HepG2 (cell line): ENCODE results near the gene STYXL1. TPM values are rescaled to one million over a fixed set of nuclear protein-coding genes. Genes with fewer than 3 reads are reported as not detected.
A peak's percentile ranks its signal among the peaks of the same experiment; 100 is the strongest.

Experiments
- ATAC-seq: fragments of 200-7000 bp; cut with Tn5 transposase; 3 replicates; pipeline ENCODE4 v1.9.1; 2020; ENCODE audit warnings: mild to moderate bottlenecking, moderate library complexity
- BruUV-seq: library from RNA; stranded (reverse); fragments of 400-500 nt; replicated peaks from 2 replicates; lab custom pipeline; 2021; lab: Mats Ljungman, UMichigan
- CTCF ChIA-PET: fragments of 300-600 bp; formaldehyde crosslinking; extraction: SDS; loops from one replicate; lab custom pipeline; 2021; ENCODE audit warnings: low total read pairs, inconsistent platforms, low intra/inter-chr PET ratio; lab: Yijun Ruan, JAX
- POLR2A ChIA-PET: fragments of 350-600 bp; sonication (Branson Sonifier 250); formaldehyde crosslinking; loops from one replicate; lab custom pipeline; 2020; ENCODE audit warnings: antibody characterized with exemption, inconsistent platforms; lab: Yijun Ruan, JAX
- DNase-seq: peaks from one replicate; pipeline ENCODE4 v3.0.0-alpha.2; 2015; ENCODE audit warnings: low spot score
- FAIRE-seq: peaks from 3 replicates; lab custom pipeline; 2011; peaks lifted over from hg19 to GRCh38; lab: Jason Lieb, UNC
- H2AFZ ChIP-seq: one replicate; pipeline ENCODE4 v1.6.1; 2011; ENCODE audit warnings: low read length, inconsistent platforms
- H3K27ac ChIP-seq: fragments of 300-600 bp; 3 replicates; pipeline ENCODE4 v1.8.0; 2011; ENCODE audit warnings: mixed run types, mild to moderate bottlenecking, mixed read lengths, low read length, inconsistent platforms; ENCODE audit not compliant: insufficient read depth; ENCODE audit errors: extremely low read length
- H3K27me3 ChIP-seq, 2 experiments: fragments of 200-600 bp in 1 of 2; 2 replicates in 1 of 2; 3 replicates in 1 of 2; pipeline versions ENCODE4 v1.6.0 to v1.8.0; 2011; ENCODE audit warnings: low read length in 2 of 2, mild to moderate bottlenecking in 2 of 2, moderate library complexity in 2 of 2, inconsistent platforms in 1 of 2; ENCODE audit not compliant: insufficient read depth in 2 of 2, control insufficient read depth in 1 of 2
- H3K36me3 ChIP-seq, 2 experiments: fragments of 200-600 bp in 1 of 2; replicated peaks in 1 of 2; 2 replicates in 1 of 2; 3 replicates in 1 of 2; pipeline versions ENCODE4 v1.5.1 to v1.8.0; 2011; ENCODE audit warnings: low read length in 2 of 2, inconsistent platforms in 1 of 2; ENCODE audit not compliant: insufficient read depth in 2 of 2, control insufficient read depth in 1 of 2
- H3K4me1 ChIP-seq: 2 replicates; pipeline ENCODE4 v1.5.1; 2012; ENCODE audit warnings: low read length, inconsistent platforms; ENCODE audit not compliant: insufficient read depth
- H3K4me2 ChIP-seq: 2 replicates; pipeline ENCODE4 v1.6.0; 2011; ENCODE audit warnings: low read depth, low read length, inconsistent platforms
- H3K4me3 ChIP-seq, 3 experiments: fragments of 200-600 bp in 1 of 3; sonication (generic), shearing (Covaris generic) in 1 of 3; replicated peaks in 1 of 3; 2 replicates each; pipeline ENCODE4 v1.5.1; 2011 to 2016; ENCODE audit warnings: low read length in 3 of 3, inconsistent platforms in 2 of 3, low read depth in 2 of 3, mild to moderate bottlenecking in 2 of 3, control low read depth in 1 of 3, mixed read lengths in 1 of 3; ENCODE audit not compliant: insufficient read depth in 1 of 3
- H3K79me2 ChIP-seq: one replicate; pipeline ENCODE4 v1.6.1; 2011; ENCODE audit warnings: low read length, inconsistent platforms; ENCODE audit not compliant: insufficient read depth
- H3K9ac ChIP-seq: 2 replicates; pipeline ENCODE4 v1.6.0; 2011; ENCODE audit warnings: mild to moderate bottlenecking, low read depth, low read length, inconsistent platforms; ENCODE audit not compliant: insufficient read depth
- H3K9me3 ChIP-seq: 2 replicates; pipeline ENCODE4 v1.5.1; 2012; ENCODE audit warnings: mild to moderate bottlenecking, low read length
- H4K20me1 ChIP-seq: 2 replicates; pipeline ENCODE4 v1.6.0; 2011; ENCODE audit warnings: inconsistent platforms, mild to moderate bottlenecking, low read length, moderate library complexity; ENCODE audit not compliant: insufficient read depth
- AGO1 ChIP-seq: fragments of 200-400 bp; formaldehyde crosslinking; IDR thresholded peaks from 2 replicates; pipeline ENCODE4 v1.6.1; 2017; ENCODE audit warnings: mild to moderate bottlenecking, low read depth, low read length, moderate library complexity; ENCODE audit not compliant: poor library complexity, severe bottlenecking
- AGO2 ChIP-seq: fragments of 200-400 bp; formaldehyde crosslinking; optimal IDR thresholded peaks from 2 replicates; pipeline ENCODE3; 2017; ENCODE audit warnings: mild to moderate bottlenecking, low read depth, low read length, moderate library complexity
- DMAP1 ChIP-seq: IDR thresholded peaks from 2 replicates; pipeline ENCODE4 v1.6.1; 2016
- ETV6 ChIP-seq: sonication (generic); formaldehyde crosslinking; conservative IDR thresholded peaks from 2 replicates; pipeline ENCODE4 v1.4.0; 2020; ENCODE audit warnings: missing genetic modification reagents
- GPN1 ChIP-seq: sonication (generic); formaldehyde crosslinking; IDR thresholded peaks from 2 replicates; pipeline ENCODE4 v1.5.1; 2020; ENCODE audit warnings: missing genetic modification reagents, borderline replicate concordance
- KDM3A ChIP-seq: IDR thresholded peaks from 2 replicates; pipeline ENCODE4 v1.6.1; 2018; ENCODE audit warnings: low read depth, missing compliant biosample characterization
- NBN ChIP-seq: fragments of 450-650 bp; conservative IDR thresholded peaks from 2 replicates; pipeline ENCODE4 v1.6.1; 2017
- POLR2A ChIP-seq, 2 experiments: IDR thresholded peaks; 2 replicates each; pipeline ENCODE4 v1.6.1; 2011; ENCODE audit warnings: low read depth in 2 of 2, low read length in 2 of 2, mild to moderate bottlenecking in 1 of 2, moderate library complexity in 1 of 2; ENCODE audit not compliant: insufficient read depth in 1 of 2
- POLR2G ChIP-seq: fragments of 200-400 bp; formaldehyde crosslinking; IDR thresholded peaks from 2 replicates; pipeline ENCODE4 v1.6.1; 2018; ENCODE audit warnings: mild to moderate bottlenecking, low read depth, low read length, moderate library complexity
- RAD51 ChIP-seq: fragments of 450-650 bp; IDR thresholded peaks from 2 replicates; pipeline ENCODE4 v1.6.1; 2016; ENCODE audit warnings: borderline replicate concordance
- RBFOX2 ChIP-seq: fragments of 200-400 bp; formaldehyde crosslinking; IDR thresholded peaks from 2 replicates; pipeline ENCODE4 v1.6.1; 2017; ENCODE audit warnings: low read depth, mild to moderate bottlenecking, low read length
- RBM22 ChIP-seq: fragments of 200-400 bp; formaldehyde crosslinking; optimal IDR thresholded peaks from 2 replicates; pipeline ENCODE3; 2017; ENCODE audit warnings: mild to moderate bottlenecking, low read length, moderate library complexity
- RFXANK ChIP-seq: IDR thresholded peaks from 2 replicates; pipeline ENCODE4 v1.6.1; 2016
- ZC3H4 ChIP-seq: sonication (generic); formaldehyde crosslinking; IDR thresholded peaks from 2 replicates; pipeline ENCODE4 v1.4.0; 2020; ENCODE audit warnings: missing genetic modification reagents, borderline replicate concordance
- ZMYM4 ChIP-seq: sonication (generic); formaldehyde crosslinking; IDR thresholded peaks from 2 replicates; pipeline ENCODE4 v1.8.1; 2023; ENCODE audit warnings: mild to moderate bottlenecking, missing genetic modification reagents
- ZNF431 ChIP-seq: sonication (generic); formaldehyde crosslinking; IDR thresholded peaks from 2 replicates; pipeline ENCODE4 v1.9.0; 2022; ENCODE audit warnings: missing genetic modification reagents, low read depth, mild to moderate bottlenecking, borderline replicate concordance
- ZNF775 ChIP-seq: sonication (generic); formaldehyde crosslinking; IDR thresholded peaks from 2 replicates; pipeline ENCODE4 v1.4.0; 2020; ENCODE audit warnings: missing genetic modification reagents, mild to moderate bottlenecking, moderate library complexity, borderline replicate concordance
- WGBS: methylation state at CpG from one replicate; pipeline ENCODE4 v1.1.6; 2017; ENCODE audit warnings: low lambda C conversion rate; 5-methylcytosine and 5-hydroxymethylcytosine counted together
- in situ Hi-C: cut with HindIII; loops from 2 replicates; pipeline ENCODE4 v1.10.0; 2017; ENCODE audit warnings: low pct_unique_long_range_greater_than_20kb; ENCODE audit not compliant: extremely low pct_ligation_motif_present
- intact Hi-C: fragments of 100-400 bp; cut with micrococcal nuclease; formaldehyde crosslinking; loops from one replicate; pipeline ENCODE4 v1.10.0; 2022; ENCODE audit not compliant: unreplicated experiment
- polyA plus RNA-seq, 8 experiments: library from polyadenylated mRNA; depleted of rRNA in 3 of 8; stranded (reverse) in 7 of 8; unstranded in 1 of 8; fragments of >200 nt; fragmentation: Illumina TruSeq in 4 of 8; extraction: Trizol in 4 of 8; gene quantifications; 2 replicates each; pipeline versions ENCODE4 v1.2.1 to v1.2.3, GENCODE V29; 2011 to 2016; ENCODE audit warnings: low read depth in 4 of 8, missing spikeins in 1 of 8, mixed read lengths in 1 of 8; ENCODE audit not compliant: insufficient read depth in 1 of 8
- total RNA-seq, 5 experiments: library from RNA; depleted of rRNA; stranded (reverse); fragments of >200 nt; fragmentation: Illumina TruSeq; extraction: Trizol; gene quantifications; 2 replicates each; pipeline ENCODE4 v1.2.3, GENCODE V29; 2016; ENCODE audit warnings: low read depth in 1 of 5

STYXL1 gene
- total and polyA plus RNA-seq, 2 of the 13 experiments (the other 11 are each of a cell fraction or from before 2014, with no cell fraction given) = 23.9 to 38.3 TPM

DNA sequence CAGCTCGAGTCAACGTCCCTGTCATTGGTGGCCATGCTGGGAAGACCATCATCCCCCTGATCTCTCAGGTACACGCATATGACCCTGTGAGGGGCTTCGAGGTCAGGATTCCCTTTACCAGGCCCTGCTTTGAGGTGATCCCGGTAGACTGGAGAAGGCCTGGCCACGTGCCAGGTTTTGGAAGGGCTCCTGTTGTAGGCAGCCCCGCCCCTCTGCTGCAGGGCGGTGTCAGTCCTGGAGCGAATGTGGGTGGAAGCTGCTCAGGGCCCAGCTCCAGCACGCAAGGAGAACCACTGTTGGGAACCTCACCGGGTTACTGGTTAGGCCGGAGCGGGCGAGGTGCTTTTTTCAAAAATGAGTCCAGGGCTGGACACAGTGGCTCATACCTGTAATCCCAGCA, 15.7 kb upstream of the STYXL1 start:
- Histone ChIP-seq H3K4me3 (no peak overlapping the region), H3K9me3 (no peaks in the 10 kb centered on the region), H3K27me3 (no peaks in the 10 kb centered on the region), H3K27ac (no peak overlapping the region), H3K4me1 (peaks cover 27% of the 10 kb centered on the region), H3K9ac (no peak overlapping the region), H3K4me2 (no peak overlapping the region), H3K36me3 (peaks cover 44 to 83% of the 10 kb centered on the region in 2 experiments), H2AFZ (no peak overlapping the region), H3K79me2 (no peaks in the 10 kb centered on the region), H4K20me1 (no peaks in the 10 kb centered on the region; the same call in 1 of the 2 replicates)
- BruUV-seq = no TSS peak
- 82% methylated on average over 9 of the region's 14 CpGs for WGBS
- no peak for ATAC-seq
- ChIA-PET POLR2A (no interaction called here), CTCF (no interaction called here)
- intact Hi-C loops = no loop called here
- TF ChIP-seq RBM22 (peak; percentile 6), ZMYM4 (CRISPR knock-in tag) (no peak), ZNF775 (no peak), RAD51 (no peak), KDM3A (CRISPR knock-in tag) (no peak), ZC3H4 (no peak), AGO1 (peak; percentile 81), ZNF431 (CRISPR knock-in tag) (no peak), RFXANK (CRISPR knock-in tag) (no peak), ETV6 (CRISPR knock-in tag) (no peak), DMAP1 (CRISPR knock-in tag) (no peak)
- in situ Hi-C loops = no loop called here
- FAIRE-seq = no peak
- DNase-seq = no peak

GRCh38 chr7:76063114-76063513, 15.3 kb upstream of the STYXL1 start:
- TF ChIP-seq NBN (no peak), POLR2G (peak; percentile 45; the same call in 1 of the 2 replicates), RBFOX2 (peak; percentile 49), RBM22 (peak; percentile 45), AGO1 (peak; percentile 84), AGO2 (peak; percentile 81), GPN1 (CRISPR knock-in tag) (no peak), POLR2A (IDR thresholded peaks at IDR 0.05; ENCODE audit: insufficient read depth in 1 of 2, low read depth in 2 of 2, low read length in 2 of 2) (peak in 1 of 2 experiments; percentile 29; a peak in 1 of 4 replicates)
- POLR2A ChIA-PET = no interaction called here
- H3K36me3 ChIP-seq = peaks cover 48 to 87% of the 10 kb centered on the region in 2 experiments
- in situ Hi-C loops (no loop called here), intact Hi-C loops (no loop called here)
- H3K27me3 ChIP-seq = no peaks in the 10 kb centered on the region
- DNase-seq (no peak), ATAC-seq (no peak), FAIRE-seq (no peak)
- H2AFZ ChIP-seq = no peak overlapping the region
- BruUV-seq = no TSS peak
- H3K27ac ChIP-seq = no peak overlapping the region
- H4K20me1 ChIP-seq = no peaks in the 10 kb centered on the region; the same call in 1 of the 2 replicates
- no peak overlapping the region for H3K4me3 ChIP-seq
- 90% methylated on average over 2 of the region's 10 CpGs for WGBS
- H3K4me2 ChIP-seq = no peak overlapping the region
- CTCF ChIA-PET = no interaction called here
- H3K9ac ChIP-seq = no peak overlapping the region
- H3K9me3 ChIP-seq = no peaks in the 10 kb centered on the region
- peaks cover 31% of the 10 kb centered on the region for H3K4me1 ChIP-seq
- no peaks in the 10 kb centered on the region for H3K79me2 ChIP-seq
